BLaER1 (cell line): ENCODE results near the gene MYBPC2.

Experiments
- H3K27ac ChIP-seq: shearing (Covaris generic); formaldehyde crosslinking; 2 replicates; pipeline ENCODE4 v1.8.1; 2022
- H3K27me3 ChIP-seq: shearing (Covaris generic); formaldehyde crosslinking; 2 replicates; pipeline ENCODE4 v1.8.1; 2022
- H3K36me3 ChIP-seq: shearing (Covaris generic); formaldehyde crosslinking; 2 replicates; pipeline ENCODE4 v1.8.1; 2022
- H3K4me1 ChIP-seq: shearing (Covaris generic); formaldehyde crosslinking; 2 replicates; pipeline ENCODE4 v1.8.1; 2022
- H3K4me2 ChIP-seq: shearing (Covaris generic); formaldehyde crosslinking; 2 replicates; pipeline ENCODE4 v1.8.1; 2022
- H3K4me3 ChIP-seq: shearing (Covaris generic); formaldehyde crosslinking; 2 replicates; pipeline ENCODE4 v1.8.1; 2022
- H3K9ac ChIP-seq: shearing (Covaris generic); formaldehyde crosslinking; 2 replicates; pipeline ENCODE4 v1.8.1; 2022
- H3K9me3 ChIP-seq: shearing (Covaris generic); formaldehyde crosslinking; 2 replicates; pipeline ENCODE4 v1.8.1; 2022
- H4K20me1 ChIP-seq: shearing (Covaris generic); formaldehyde crosslinking; 2 replicates; pipeline ENCODE4 v1.8.1; 2022
- Cebpa-rat ChIP-seq: shearing (Covaris generic); IDR thresholded peaks from 2 replicates; pipeline ENCODE4 v1.8.1; 2022

Gene MYBPC2

GRCh38 chr19:50477751-50478515 lies 45.2 kb downstream of the MYBPC2 start:
- no peaks in the 10 kb centered on the region for H4K20me1 ChIP-seq
- no peak for TF ChIP-seq Cebpa-rat
- H3K27ac ChIP-seq: no peak overlapping the region
- H3K4me1 ChIP-seq: peaks cover 21% of the 10 kb centered on the region
- H3K9me3 ChIP-seq: no peaks in the 10 kb centered on the region
- no peak overlapping the region for H3K9ac ChIP-seq
- no peaks in the 10 kb centered on the region for H3K36me3 ChIP-seq
- no peak overlapping the region for H3K4me3 ChIP-seq
- H3K27me3 ChIP-seq: peaks cover 38% of the 10 kb centered on the region
- H3K4me2 ChIP-seq: no peak overlapping the region

GRCh38 chr19:50478901-50479715 lies 46.4 kb downstream of the MYBPC2 start:
- H3K9ac ChIP-seq: no peak overlapping the region
- H3K9me3 ChIP-seq: no peaks in the 10 kb centered on the region
- H3K36me3 ChIP-seq: no peaks in the 10 kb centered on the region
- no peak overlapping the region for H3K4me3 ChIP-seq
- no peak overlapping the region; the same call in 1 of the 2 replicates for H3K27ac ChIP-seq
- H3K4me2 ChIP-seq: 0 out of 2 replicates have a peak overlapping the region, but pooled peaks have one; percentile 15
- TF ChIP-seq Cebpa-rat: no peak
- H3K27me3 ChIP-seq: peaks cover 38% of the 10 kb centered on the region
- no peaks in the 10 kb centered on the region for H4K20me1 ChIP-seq
- peaks cover 21% of the 10 kb centered on the region for H3K4me1 ChIP-seq

GRCh38 chr19:50479761-50480251 lies 47.1 kb downstream of the MYBPC2 start:
- no peak overlapping the region for H3K4me3 ChIP-seq
- peak overlapping the region; percentile 22; the same call in 1 of the 2 replicates for H3K9ac ChIP-seq
- H3K36me3 ChIP-seq: no peaks in the 10 kb centered on the region
- H3K9me3 ChIP-seq: no peaks in the 10 kb centered on the region
- H3K27me3 ChIP-seq: peaks cover 37% of the 10 kb centered on the region
- H4K20me1 ChIP-seq: no peaks in the 10 kb centered on the region
- H3K4me1 ChIP-seq: peaks cover 27% of the 10 kb centered on the region
- TF ChIP-seq Cebpa-rat: no peak
- H3K4me2 ChIP-seq: 0 out of 2 replicates have a peak overlapping the region, but pooled peaks have one; percentile 15
- H3K27ac ChIP-seq: no peak overlapping the region; the same call in 1 of the 2 replicates

DNA sequence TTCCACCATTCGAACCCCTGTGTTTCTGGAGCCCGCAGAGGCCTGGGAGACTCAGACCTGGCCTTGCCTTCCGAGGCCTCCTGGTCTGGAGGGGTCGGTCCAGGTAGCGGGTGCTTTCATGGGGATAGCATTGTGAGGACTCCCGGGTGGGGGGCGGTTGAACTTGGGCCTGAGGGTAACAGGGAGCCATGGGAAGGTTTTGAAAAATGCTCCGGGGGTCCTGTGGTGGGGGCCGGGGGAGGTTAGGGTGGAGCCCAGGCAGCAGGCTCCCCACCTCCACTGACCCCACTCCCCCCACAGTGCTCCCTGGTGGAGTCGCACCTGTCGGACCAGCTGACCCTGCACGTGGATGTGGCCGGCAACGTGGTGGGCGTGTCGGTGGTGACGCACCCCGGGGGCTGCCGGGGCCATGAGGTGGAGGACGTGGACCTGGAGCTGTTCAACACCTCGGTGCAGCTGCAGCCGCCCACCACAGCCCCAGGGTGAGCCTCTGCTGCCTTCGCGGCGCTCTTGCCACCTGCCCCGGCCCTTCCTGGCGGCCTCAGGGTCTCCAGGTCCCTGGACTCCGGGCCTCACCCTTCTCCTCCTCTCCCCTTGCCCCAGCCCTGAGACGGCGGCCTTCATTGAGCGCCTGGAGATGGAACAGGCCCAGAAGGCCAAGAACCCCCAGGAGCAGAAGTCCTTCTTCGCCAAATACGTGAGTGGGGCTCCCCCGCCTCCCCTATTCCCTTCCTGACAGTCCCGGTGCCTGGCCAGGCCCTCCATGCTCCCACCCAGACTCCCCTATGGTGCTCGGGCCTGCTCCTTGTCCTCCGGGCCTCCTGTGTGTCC lies 47.8 kb downstream of the MYBPC2 start:
- Histone ChIP-seq H4K20me1 (no peaks in the 10 kb centered on the region), H3K4me2 (peak overlapping the region; percentile 50), H3K27me3 (peaks cover 30% of the 10 kb centered on the region), H3K9ac (0 out of 2 replicates have a peak overlapping the region, but pooled peaks have one; percentile 16), H3K4me3 (no peak overlapping the region), H3K9me3 (no peaks in the 10 kb centered on the region), H3K36me3 (no peaks in the 10 kb centered on the region), H3K27ac (peak overlapping the region; percentile 35), H3K4me1 (peaks cover 32% of the 10 kb centered on the region)
- TF ChIP-seq Cebpa-rat: no peak

- Histone ChIP-seq H3K36me3 (no peaks in the 10 kb centered on the region), H3K4me1 (peaks cover 32% of the 10 kb centered on the region), H3K4me2 (peak overlapping the region; percentile 50), H3K9ac (0 out of 2 replicates have a peak overlapping the region, but pooled peaks have one; percentile 16), H3K9me3 (peaks cover 4% of the 10 kb centered on the region; the same call in 1 of the 2 replicates), H3K27me3 (peaks cover 20% of the 10 kb centered on the region), H4K20me1 (no peaks in the 10 kb centered on the region), H3K4me3 (no peak overlapping the region), H3K27ac (peak overlapping the region; percentile 35)
- TF ChIP-seq Cebpa-rat: no peak
Observed at GRCh38 chr19:50481351-50482149, 48.9 kb downstream of the MYBPC2 start.

DNA sequence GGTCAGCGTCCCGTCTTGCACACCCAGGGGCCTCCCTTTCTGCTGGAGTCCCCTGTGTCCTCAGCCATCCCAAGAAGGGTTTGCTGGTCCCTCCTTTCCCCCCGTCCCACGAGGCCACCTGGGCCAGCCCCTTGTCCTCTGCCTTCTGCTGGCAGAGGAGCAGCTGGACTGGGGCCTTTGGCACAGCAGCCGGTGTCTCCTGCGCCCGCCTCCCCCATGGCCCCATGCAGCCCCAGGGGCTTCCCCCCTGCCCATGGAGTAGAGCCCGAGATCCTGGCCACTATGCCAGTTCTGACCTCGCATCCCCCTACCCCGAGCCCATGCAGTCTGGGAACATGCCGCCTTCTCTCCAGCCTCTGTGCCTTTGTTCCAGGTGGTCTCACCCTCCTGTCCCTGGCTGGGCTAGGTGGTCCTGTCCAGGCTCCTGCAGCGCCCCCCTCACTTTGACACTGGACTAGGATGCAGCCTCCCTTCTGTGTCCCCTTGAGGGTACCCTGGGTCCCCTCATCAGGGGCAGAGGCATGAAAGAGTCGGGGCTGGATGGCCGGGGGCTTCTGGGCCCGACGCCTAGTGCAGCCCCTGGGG lies 49.7 kb downstream of the MYBPC2 start:
- Histone ChIP-seq H3K9me3 (peaks cover 11% of the 10 kb centered on the region; the same call in 1 of the 2 replicates), H3K36me3 (no peaks in the 10 kb centered on the region)
- TF ChIP-seq Cebpa-rat: no peak

DNA sequence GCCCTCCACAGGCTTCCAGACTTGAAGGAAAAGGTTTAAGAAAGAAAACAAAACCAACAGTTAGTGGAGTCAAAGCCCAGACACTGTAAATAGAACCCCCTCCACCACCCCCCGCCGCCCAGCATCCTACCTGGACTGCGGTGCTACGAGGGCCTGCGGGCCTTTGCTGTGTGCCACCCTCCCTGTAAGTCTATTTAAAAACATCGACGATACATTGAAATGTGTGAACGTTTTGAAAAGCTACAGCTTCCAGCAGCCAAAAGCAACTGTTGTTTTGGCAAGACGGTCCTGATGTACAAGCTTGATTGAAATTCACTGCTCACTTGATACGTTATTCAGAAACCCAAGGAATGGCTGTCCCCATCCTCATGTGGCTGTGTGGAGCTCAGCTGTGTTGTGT lies 50.2 kb downstream of the MYBPC2 start:
- Histone ChIP-seq H4K20me1 (no peaks in the 10 kb centered on the region), H3K4me1 (peaks cover 41% of the 10 kb centered on the region), H3K4me2 (no peak overlapping the region), H3K9ac (no peak overlapping the region), H3K27ac (no peak overlapping the region), H3K27me3 (peaks cover 6% of the 10 kb centered on the region), H3K4me3 (no peak overlapping the region), H3K9me3 (peaks cover 11% of the 10 kb centered on the region; the same call in 1 of the 2 replicates), H3K36me3 (no peaks in the 10 kb centered on the region)
- TF ChIP-seq Cebpa-rat: no peak

More for the DNA sequence above, 49.7 kb downstream of the MYBPC2 start:
- peaks cover 36% of the 10 kb centered on the region for H3K4me1 ChIP-seq
- no peak overlapping the region for H3K9ac ChIP-seq
- H3K27ac ChIP-seq: no peak overlapping the region
- no peaks in the 10 kb centered on the region for H4K20me1 ChIP-seq
- no peak overlapping the region for H3K4me2 ChIP-seq
- peaks cover 12% of the 10 kb centered on the region for H3K27me3 ChIP-seq
- no peak overlapping the region for H3K4me3 ChIP-seq

DNA sequence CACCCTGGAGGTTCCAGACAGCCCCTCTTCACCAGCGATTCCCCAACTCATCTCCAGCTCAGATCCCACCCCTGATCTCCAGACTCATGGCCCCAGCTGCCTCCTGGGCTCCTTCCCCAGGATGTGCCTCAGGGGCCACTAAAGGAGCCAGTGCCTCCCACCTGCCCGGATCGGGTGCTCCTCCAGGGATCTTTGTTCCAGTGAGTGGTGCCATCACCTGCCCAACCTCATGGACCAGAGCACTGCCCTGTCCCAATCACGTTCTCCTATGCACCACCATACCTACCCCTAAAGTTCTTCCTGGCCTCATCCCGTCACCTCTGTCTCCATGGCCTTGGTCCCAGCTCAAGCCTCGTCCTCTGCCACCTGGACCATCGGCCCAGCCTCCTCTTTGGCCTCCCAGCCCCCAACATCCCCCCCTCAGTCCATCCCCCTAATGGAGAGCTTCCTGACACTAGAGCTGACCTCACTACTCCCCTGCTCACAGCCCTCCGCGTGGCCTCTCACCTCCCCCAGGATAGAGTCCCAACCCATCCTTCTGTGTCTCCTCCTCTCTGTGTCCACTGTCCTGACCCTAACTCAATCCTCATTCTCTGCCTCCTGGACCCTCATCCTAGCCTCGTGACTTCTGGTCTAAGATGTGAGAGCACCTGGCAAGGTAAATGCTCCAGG lies 52.7 kb downstream of the MYBPC2 start:
- Histone ChIP-seq H3K27ac (no peak overlapping the region), H3K36me3 (no peaks in the 10 kb centered on the region), H3K4me2 (peak overlapping the region; percentile 37), H3K9ac (no peak overlapping the region), H3K27me3 (no peaks in the 10 kb centered on the region), H3K4me1 (peaks cover 46% of the 10 kb centered on the region), H3K9me3 (peaks cover 11% of the 10 kb centered on the region; the same call in 1 of the 2 replicates), H3K4me3 (no peak overlapping the region), H4K20me1 (no peaks in the 10 kb centered on the region)
- TF ChIP-seq Cebpa-rat: no peak
